Right lung (tissue), 5 donors: ENCODE measurements around the gene EPHX1. TPM values are rescaled to one million over a fixed set of nuclear protein-coding genes. Genes with fewer than 3 reads are reported as not detected.
A peak's percentile ranks its signal among the peaks of the same experiment; 100 is the strongest.

Source experiments
- DNase-seq, 2 donors: peaks; one replicate each; pipeline ENCODE4 v3.0.0-alpha.2; 2013
- polyA plus RNA-seq, 5 donors: library from polyadenylated mRNA; unstranded; fragments of 120-200 nt; gene quantifications; one replicate each; pipeline versions ENCODE4 v1.2.1 to v1.2.3, GENCODE V29; 2013; ENCODE audit warnings: inconsistent platforms in 1 of 5, low replicate concordance in 1 of 5; ENCODE audit not compliant: insufficient read length in 5 of 5, insufficient read depth in 1 of 5

EPHX1 gene
- polyA plus RNA-seq, 5 donors = 78.9 to 139 (median 115) TPM

- no peak for DNase-seq
Measured at GRCh38 chr1:225859151-225859550, 49.2 kb downstream of the EPHX1 start.

GRCh38 chr1:225860107-225860506 lies 50.2 kb downstream of the EPHX1 start:
- no peak for DNase-seq

- no peak for DNase-seq
Measured at GRCh38 chr1:225860876-225861441, 51.0 kb downstream of the EPHX1 start.

- DNase-seq = no peak
Measured at GRCh38 chr1:225861834-225862580, 52.1 kb downstream of the EPHX1 start.

- DNase-seq = no peak
Measured at GRCh38 chr1:225862581-225862950, 52.6 kb downstream of the EPHX1 start.

GRCh38 chr1:225863167-225863566 lies 53.2 kb downstream of the EPHX1 start:
- no peak for DNase-seq

GRCh38 chr1:225865514-225865913 lies 55.6 kb downstream of the EPHX1 start:
- DNase-seq = no peak

GRCh38 chr1:225866061-225866837 lies 56.3 kb downstream of the EPHX1 start:
- DNase-seq = no peak

- no peak for DNase-seq
Measured at GRCh38 chr1:225866981-225867380, 57.1 kb downstream of the EPHX1 start.

GRCh38 chr1:225868631-225869330 lies 58.9 kb downstream of the EPHX1 start:
- no peak for DNase-seq

- DNase-seq = no peak
Measured at GRCh38 chr1:225870911-225871310, 61.0 kb downstream of the EPHX1 start.

- DNase-seq = no peak
Measured at GRCh38 chr1:225871359-225872074, 61.6 kb downstream of the EPHX1 start.

GRCh38 chr1:225872075-225872430 lies 62.1 kb downstream of the EPHX1 start:
- DNase-seq = no peak

- no peak for DNase-seq
Measured at GRCh38 chr1:225873281-225873850, 63.4 kb downstream of the EPHX1 start.

- DNase-seq = no peak
Measured at GRCh38 chr1:225874431-225874830, 64.5 kb downstream of the EPHX1 start.

- no peak for DNase-seq
Measured at GRCh38 chr1:225875044-225875815, 65.3 kb downstream of the EPHX1 start.

- no peak for DNase-seq
Measured at GRCh38 chr1:225876900-225877510, 67.1 kb downstream of the EPHX1 start.

GRCh38 chr1:225877580-225877979 lies 67.7 kb downstream of the EPHX1 start:
- DNase-seq = peak in 1 of 2 donors; percentile 60

GRCh38 chr1:225878282-225878681 lies 68.4 kb downstream of the EPHX1 start:
- no peak for DNase-seq
